ENCODE data around the gene CSAD.
"Not testable (repeated sequence)": the region's sequence is repeated elsewhere in the genome, so short reads cannot be mapped to it uniquely, and the experiment has no call there.

The CSAD gene

DNA sequence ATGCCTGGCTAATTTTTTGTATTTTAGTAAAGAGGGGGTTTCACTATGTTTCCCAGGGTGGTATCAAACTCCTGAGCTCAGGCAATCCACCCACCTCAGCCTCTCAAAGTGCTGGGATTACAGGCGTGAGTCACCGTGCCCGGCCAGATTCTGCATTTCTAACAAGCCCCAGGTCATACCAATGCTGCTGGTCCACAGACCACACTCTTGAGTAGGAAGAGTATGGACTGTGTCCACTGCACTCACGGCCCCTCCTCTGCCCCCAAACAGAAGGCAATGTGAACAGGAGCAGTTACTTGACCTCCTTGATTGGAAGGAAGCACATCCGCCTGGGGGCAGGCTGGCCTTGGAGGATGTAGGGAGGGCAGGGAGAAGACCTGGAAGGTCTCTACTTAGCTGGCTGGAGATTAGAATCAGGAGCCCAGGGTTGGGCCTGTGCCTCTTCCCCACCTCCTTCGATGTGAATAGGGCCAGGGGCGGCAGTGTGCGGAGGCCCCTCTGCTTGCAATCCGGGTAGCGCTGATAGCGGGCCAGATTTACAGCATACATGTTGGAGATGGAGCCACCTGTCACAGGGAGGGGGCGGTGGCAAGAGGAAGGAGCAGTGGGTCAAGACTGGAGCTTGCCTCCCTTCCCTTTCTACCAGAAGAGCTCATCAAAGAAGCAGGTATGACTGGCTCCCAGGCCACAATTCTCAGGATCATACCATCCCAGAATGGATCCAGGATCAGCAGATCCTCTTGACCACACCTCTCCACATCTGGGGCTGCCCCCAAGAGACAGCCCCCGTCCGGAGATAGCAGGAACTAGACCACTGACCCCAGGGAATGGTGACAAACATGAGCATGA lies 9.6 kb downstream of the CSAD start:
- no peak overlapping the region for H3K4me3 Mint-ChIP-seq
- H3K4me1 Mint-ChIP-seq (ENCODE audit: low read depth): peaks cover 12% of the 10 kb centered on the region
- H3K36me3 Mint-ChIP-seq (ENCODE audit: low read depth): peaks cover 23% of the 10 kb centered on the region
- H3K9me3 Mint-ChIP-seq: no peaks in the 10 kb centered on the region
- no peak for DNase-seq
- H3K27ac Mint-ChIP-seq: no peak overlapping the region
- no peaks in the 10 kb centered on the region for H3K27me3 Mint-ChIP-seq

DNA sequence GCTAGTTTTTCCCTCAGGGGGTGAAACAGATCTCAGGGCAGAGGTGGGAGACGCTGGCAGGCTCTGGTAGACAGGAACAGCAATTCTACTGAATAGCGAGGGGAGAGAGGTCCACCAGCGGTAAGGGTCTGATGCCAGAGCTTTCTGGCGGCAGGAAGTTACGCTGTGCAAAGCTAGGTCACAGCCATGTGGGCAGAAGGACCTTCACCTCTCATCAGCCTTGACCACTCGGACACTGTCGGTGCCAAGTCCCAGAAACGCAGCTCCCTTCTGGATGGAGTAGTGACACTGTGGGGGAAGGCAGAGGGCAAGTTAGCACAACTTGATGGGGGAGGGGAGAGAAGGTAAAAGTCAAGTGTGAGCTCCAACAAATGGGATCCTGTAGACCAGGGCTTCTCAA lies 10.5 kb downstream of the CSAD start:
- H3K4me1 Mint-ChIP-seq (ENCODE audit: low read depth): peaks cover 6% of the 10 kb centered on the region
- H3K27ac Mint-ChIP-seq: no peak overlapping the region
- H3K27me3 Mint-ChIP-seq: no peaks in the 10 kb centered on the region
- H3K4me3 Mint-ChIP-seq: no peak overlapping the region
- H3K36me3 Mint-ChIP-seq (ENCODE audit: low read depth): peaks cover 23% of the 10 kb centered on the region
- DNase-seq: no peak
- no peaks in the 10 kb centered on the region for H3K9me3 Mint-ChIP-seq

DNA sequence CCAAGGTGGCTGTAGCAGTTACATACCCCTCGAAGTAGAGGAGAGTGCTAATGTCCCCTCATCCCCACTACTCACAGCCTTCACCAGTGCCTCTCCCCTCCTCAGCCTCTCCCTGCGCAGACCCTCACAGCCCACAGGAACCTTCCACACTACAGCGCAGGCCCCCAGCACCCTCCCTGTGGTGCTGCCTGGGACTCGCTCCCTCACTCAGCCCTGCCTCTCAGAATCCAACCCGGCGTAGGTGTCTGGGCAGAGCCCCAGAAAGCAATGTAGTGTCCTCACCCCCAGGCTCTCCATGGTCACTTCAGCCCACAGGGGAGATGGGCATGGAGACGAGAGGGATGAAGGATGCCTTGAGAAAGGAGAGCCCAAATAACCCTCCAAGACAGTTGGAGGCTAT lies 11.1 kb downstream of the CSAD start:
- Mint-ChIP-seq H3K27ac (no peak overlapping the region), H3K4me1 (ENCODE audit: low read depth) (peaks cover 6% of the 10 kb centered on the region), H3K27me3 (no peaks in the 10 kb centered on the region), H3K9me3 (no peaks in the 10 kb centered on the region), H3K36me3 (ENCODE audit: low read depth) (peaks cover 23% of the 10 kb centered on the region), H3K4me3 (no peak overlapping the region)
- DNase-seq: no peak

DNA sequence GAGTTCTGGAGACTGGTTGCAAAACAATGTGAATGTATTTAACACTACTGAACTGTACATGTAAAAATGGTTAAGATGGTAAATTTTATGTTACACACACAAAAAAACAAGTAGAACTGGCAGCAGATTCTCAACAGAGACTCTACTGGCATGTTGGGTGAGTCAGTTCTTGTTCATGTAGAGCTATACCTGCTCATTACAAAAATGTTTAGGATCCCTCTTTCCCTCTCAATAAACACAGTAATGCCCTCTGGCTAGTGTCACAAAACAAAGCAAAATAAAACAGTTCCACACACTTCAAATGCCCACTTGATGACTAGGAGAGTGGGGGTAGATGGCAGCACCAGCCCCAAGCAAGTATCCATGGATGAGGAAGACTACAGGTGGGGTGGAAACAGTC lies 13.9 kb downstream of the CSAD start:
- no peak overlapping the region for H3K27ac Mint-ChIP-seq
- H3K4me3 Mint-ChIP-seq: no peak overlapping the region
- no peak for DNase-seq
- H3K27me3 Mint-ChIP-seq: no peaks in the 10 kb centered on the region
- H3K36me3 Mint-ChIP-seq (ENCODE audit: low read depth): peaks cover 23% of the 10 kb centered on the region
- peaks cover 6% of the 10 kb centered on the region for H3K4me1 Mint-ChIP-seq (ENCODE audit: low read depth)
- H3K9me3 Mint-ChIP-seq: no peaks in the 10 kb centered on the region

DNA sequence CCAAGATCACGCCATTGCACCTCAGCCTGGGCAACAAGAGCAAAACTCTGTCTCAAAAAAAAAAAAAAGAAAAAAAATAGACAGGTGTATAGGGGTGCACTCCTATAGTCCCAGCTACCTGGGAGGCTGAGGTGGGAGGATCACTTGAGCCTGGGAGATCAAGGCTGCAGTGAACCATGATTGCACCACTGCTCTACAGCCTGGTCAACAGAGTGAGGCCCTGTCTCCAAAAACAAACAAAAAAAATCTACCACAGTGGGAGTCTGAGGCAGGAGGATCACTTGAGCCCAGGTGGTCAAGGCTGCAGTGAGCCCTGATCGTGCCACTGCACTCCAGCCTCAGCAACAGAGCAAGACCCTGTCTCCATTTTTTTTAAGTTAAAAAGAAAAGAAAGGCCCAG lies 17.7 kb downstream of the CSAD start:
- H3K36me3 Mint-ChIP-seq (ENCODE audit: low read depth); H3K9me3 Mint-ChIP-seq; DNase-seq; H3K27me3 Mint-ChIP-seq; H3K4me3 Mint-ChIP-seq; H3K27ac Mint-ChIP-seq: not testable (repeated sequence)
- H3K4me1 Mint-ChIP-seq (ENCODE audit: low read depth): peaks cover 17% of the 10 kb centered on the region

DNA sequence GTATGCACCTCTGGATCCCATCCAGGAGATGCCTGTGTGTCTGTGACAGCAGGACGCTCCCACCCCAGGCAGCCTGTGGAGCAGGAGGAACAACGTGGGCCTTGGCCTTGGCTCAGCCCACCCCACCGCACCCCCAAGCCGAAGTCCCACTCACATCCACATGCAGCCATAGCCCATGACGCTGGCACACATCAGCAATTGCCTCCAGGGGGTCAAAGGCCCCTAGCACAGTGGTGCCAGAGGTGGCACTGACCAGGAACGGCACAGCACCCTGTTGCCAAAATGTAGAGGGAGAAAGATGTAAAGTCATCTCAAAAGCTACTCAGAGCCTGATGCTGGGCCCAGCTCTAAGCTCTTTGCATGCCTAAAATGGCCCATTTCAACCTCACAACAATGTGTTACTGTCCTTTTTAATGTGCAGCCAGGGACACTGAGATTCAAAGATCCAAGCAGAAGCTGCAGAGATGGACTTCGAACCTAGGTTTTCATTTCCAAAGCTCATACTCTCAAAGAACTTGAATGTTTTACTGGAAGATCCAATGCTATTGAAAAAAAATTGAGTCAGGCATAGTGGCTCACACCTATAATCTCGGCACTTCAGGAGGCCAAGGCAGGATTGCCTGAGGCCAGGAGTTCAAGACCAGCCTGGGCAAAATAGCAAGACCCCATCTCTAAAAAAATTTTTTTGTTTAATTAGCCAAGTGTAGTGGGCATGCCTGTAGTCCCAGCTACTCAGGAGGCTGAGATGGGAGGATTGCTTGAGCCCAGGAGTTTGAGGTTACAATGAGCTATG lies 19.4 kb downstream of the CSAD start:
- no peaks in the 10 kb centered on the region for H3K27me3 Mint-ChIP-seq
- H3K4me1 Mint-ChIP-seq (ENCODE audit: low read depth): peaks cover 13% of the 10 kb centered on the region
- H3K27ac Mint-ChIP-seq: no peak overlapping the region
- H3K4me3 Mint-ChIP-seq: no peak overlapping the region
- no peaks in the 10 kb centered on the region for H3K9me3 Mint-ChIP-seq
- H3K36me3 Mint-ChIP-seq (ENCODE audit: low read depth): peaks cover 4% of the 10 kb centered on the region
- DNase-seq: no peak

DNA sequence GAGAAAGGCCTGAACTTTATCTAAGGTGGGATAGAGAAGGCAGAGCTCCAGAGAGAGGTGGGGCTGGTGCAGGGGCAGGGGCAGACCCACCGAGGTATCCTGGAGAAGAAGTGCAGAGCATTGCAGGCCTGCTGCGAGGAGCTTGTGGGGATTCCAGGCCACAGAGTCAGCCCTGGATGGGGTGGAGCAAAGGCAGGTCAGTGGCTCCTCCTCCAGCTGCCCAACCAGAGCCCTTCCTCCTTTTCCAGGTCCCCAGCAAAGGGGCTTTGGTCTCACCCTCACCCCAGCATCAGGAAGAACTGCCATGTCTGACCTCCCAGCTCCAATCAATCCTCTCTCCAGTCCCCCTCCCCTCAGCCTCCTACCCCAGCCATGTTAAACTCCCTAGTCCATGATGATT lies 20.1 kb downstream of the CSAD start:
- Mint-ChIP-seq H3K36me3 (ENCODE audit: low read depth) (peaks cover 2% of the 10 kb centered on the region), H3K9me3 (no peaks in the 10 kb centered on the region), H3K27ac (no peak overlapping the region), H3K27me3 (no peaks in the 10 kb centered on the region), H3K4me1 (ENCODE audit: low read depth) (peaks cover 11% of the 10 kb centered on the region), H3K4me3 (no peak overlapping the region)
- DNase-seq: no peak

DNA sequence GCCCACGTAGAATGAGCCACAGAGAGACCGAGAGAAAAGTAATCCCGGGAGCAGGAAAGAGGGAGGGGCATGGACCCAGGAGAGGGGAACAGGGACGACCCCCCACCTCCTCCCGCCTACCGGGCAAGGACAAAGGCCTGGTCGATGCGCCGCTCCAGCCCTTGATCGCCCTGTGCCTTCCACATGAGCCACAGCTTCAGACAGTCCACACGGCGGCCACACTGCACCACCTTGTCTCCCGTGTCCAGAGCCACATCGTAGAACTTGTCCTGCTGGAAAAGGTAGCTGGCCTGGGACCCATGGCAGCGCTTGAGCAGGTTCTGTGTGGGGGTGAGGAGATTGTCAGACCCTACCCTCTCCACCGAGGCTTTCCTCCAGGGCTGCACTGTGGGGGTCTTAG lies 20.7 kb downstream of the CSAD start:
- Mint-ChIP-seq H3K9me3 (no peaks in the 10 kb centered on the region), H3K4me1 (ENCODE audit: low read depth) (peaks cover 11% of the 10 kb centered on the region), H3K27ac (peak overlapping the region; percentile 22), H3K4me3 (no peak overlapping the region), H3K27me3 (no peaks in the 10 kb centered on the region), H3K36me3 (ENCODE audit: low read depth) (peaks cover 2% of the 10 kb centered on the region)
- no peak for DNase-seq

DNA sequence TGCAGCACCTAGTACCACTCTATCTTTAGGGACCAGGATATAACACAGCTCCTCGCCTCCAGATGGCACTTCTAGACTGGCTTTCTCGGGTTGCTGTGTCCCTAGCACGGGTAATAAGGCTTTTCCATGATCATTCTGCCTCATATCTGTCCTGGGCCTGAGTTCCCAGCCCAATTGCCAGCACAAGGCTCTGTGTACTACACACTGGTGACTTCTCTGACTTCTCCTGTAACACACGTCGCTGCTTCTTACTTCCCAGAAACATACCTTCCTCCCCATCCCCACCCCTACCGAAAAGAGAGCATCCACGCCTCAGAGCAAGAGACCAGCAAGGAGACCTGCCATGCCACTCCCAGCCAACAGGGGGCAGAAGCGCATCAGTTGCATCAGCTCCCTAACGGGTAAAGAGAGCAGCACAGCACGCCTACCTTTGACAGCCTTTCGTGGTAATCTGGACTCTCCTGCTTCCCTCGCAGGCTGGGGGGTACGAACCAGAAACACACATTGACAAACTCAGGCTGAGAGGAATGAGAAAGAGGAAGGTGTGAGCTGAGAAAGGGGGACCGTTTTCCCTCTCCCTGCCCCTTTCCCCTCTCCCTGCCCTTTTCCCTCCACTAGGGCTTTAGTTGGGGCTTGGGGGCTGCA lies 21.4 kb downstream of the CSAD start:
- peaks cover 11% of the 10 kb centered on the region for H3K4me1 Mint-ChIP-seq (ENCODE audit: low read depth)
- H3K27me3 Mint-ChIP-seq: no peaks in the 10 kb centered on the region
- DNase-seq: peak; percentile 93
- H3K36me3 Mint-ChIP-seq (ENCODE audit: low read depth): peaks cover 2% of the 10 kb centered on the region
- H3K4me3 Mint-ChIP-seq: no peak overlapping the region
- no peaks in the 10 kb centered on the region for H3K9me3 Mint-ChIP-seq
- peak overlapping the region; percentile 22 for H3K27ac Mint-ChIP-seq

DNA sequence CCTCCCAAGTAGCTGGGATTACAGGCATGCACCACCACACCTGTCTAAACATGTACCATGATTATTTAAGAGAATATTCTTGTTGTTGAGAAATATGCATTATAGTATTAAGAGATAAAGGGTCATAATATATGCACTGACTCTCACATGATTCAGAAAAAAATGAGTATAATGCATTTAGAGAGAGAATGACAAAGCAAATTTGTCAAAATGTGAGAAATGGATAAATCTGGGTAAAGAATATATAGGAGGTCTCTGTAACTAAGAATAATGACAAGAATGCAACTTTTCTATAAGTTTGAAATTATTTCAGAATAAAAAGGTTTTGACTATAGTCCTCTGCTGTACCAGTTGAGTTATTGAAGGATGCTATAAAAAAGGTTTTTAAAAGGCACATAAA lies 28.3 kb downstream of the CSAD start:
- DNase-seq: no peak
- Mint-ChIP-seq H3K36me3 (ENCODE audit: low read depth) (no peaks in the 10 kb centered on the region), H3K9me3 (no peaks in the 10 kb centered on the region), H3K27me3 (no peaks in the 10 kb centered on the region), H3K4me1 (ENCODE audit: low read depth) (no peaks in the 10 kb centered on the region), H3K27ac (no peak overlapping the region), H3K4me3 (no peak overlapping the region)

DNA sequence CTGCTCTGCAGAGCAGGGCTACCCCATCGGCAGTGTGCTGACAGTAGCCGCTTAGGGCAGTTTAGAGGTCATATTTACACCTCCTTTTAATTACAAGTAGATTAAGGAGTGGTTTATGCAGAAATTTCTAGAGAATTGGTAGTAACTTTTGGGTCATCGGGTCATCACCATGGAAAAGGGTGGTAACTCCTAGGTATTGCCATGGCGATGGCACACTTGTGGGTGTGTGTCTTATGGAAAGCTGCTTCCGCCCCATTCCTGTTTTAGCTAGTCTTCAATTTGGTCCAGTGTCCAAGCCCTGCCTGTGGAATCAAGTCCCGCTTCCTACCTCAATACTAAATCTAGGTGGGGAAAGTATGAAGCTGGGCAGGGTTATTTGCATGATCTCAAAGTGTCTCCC lies 29.7 kb downstream of the CSAD start:
- no peak for DNase-seq
- Mint-ChIP-seq H3K36me3 (ENCODE audit: low read depth) (no peaks in the 10 kb centered on the region), H3K4me3 (no peak overlapping the region), H3K9me3 (no peaks in the 10 kb centered on the region), H3K27ac (no peak overlapping the region), H3K27me3 (no peaks in the 10 kb centered on the region), H3K4me1 (ENCODE audit: low read depth) (no peaks in the 10 kb centered on the region)

DNA sequence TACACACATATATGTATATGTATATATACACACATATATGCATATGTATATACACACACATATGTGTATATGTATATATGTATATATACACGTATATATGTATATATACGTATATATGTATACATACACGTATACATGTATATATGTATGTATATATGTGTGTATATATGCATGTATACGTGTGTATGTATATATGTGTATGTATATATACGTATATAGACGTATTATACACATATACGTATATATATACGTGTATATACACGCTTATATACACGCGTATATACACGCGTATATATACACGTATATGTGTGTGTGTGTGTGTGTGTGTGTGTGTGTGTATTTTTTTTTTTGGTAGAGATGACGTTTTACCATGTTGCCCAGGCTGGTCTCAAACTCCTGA lies 33.1 kb downstream of the CSAD start:
- Mint-ChIP-seq H3K27ac (no peak overlapping the region), H3K4me1 (ENCODE audit: low read depth) (no peaks in the 10 kb centered on the region), H3K4me3 (no peak overlapping the region), H3K36me3 (ENCODE audit: low read depth) (no peaks in the 10 kb centered on the region), H3K9me3 (no peaks in the 10 kb centered on the region), H3K27me3 (no peaks in the 10 kb centered on the region)
- DNase-seq: no peak

DNA sequence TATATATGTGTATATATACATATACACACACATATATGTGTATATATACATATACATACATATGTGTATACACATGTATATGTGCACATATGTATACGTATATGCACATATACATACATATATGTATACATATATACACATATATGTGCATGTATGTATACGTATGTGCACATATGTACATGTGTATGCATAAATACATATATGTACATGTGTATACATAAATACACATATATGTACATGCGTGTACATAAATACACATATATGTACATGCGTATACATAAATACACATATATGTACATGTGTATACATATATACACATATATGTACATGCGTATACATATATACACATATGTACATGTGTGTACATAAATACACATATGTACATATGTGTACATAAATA lies 33.5 kb downstream of the CSAD start:
- DNase-seq: no peak
- Mint-ChIP-seq H3K9me3 (no peaks in the 10 kb centered on the region), H3K4me3 (no peak overlapping the region), H3K36me3 (ENCODE audit: low read depth) (no peaks in the 10 kb centered on the region), H3K27ac (no peak overlapping the region), H3K4me1 (ENCODE audit: low read depth) (no peaks in the 10 kb centered on the region), H3K27me3 (no peaks in the 10 kb centered on the region)

DNA sequence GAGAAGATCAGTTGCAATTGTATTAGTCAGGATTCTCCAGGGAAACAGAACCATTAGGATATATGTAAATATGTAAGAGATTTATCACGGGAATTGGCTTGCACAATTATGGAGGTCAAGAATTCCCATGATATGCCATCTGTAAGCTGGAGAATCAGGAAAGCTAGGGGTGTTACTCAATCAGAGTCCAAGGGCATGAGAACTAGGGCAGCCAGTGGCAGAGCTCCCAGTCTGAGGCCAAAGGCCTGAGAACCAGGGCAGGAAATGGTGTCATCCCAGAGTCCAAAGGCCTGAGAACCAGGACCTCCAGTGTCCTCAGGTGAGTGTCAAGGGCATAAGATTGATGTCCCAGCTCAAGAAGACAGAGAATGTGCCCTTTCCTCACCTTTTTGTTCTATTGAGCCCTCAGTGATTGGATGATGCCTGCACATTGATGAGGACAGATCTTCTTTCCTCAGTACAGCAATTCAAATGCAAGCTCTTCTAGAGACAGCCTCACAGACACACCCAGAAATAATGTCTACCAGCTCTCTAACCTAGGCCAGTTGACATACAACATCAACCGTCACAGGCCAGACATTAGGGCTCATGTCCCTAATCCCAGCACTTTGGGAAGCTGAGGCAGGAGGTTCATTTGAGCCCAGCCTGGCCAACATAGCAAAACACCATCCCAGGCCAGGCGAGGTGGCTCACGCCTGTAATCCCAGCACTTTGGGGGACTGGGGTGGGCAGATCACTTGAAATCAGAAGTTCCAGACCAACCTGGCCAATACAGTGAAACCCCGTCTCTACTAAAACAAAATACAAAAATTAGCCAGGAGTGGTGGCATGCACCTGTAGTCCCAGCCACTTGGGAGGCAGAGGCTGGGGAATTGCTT lies 35.1 kb downstream of the CSAD start:
- H3K36me3 Mint-ChIP-seq (ENCODE audit: low read depth): no peaks in the 10 kb centered on the region
- H3K9me3 Mint-ChIP-seq: no peaks in the 10 kb centered on the region
- no peaks in the 10 kb centered on the region for H3K4me1 Mint-ChIP-seq (ENCODE audit: low read depth)
- H3K4me3 Mint-ChIP-seq: no peak overlapping the region
- H3K27ac Mint-ChIP-seq: no peak overlapping the region
- H3K27me3 Mint-ChIP-seq: no peaks in the 10 kb centered on the region
- no peak for DNase-seq

All from activated T-cell treated with anti-CD3 and anti-CD28 coated beads, Interleukin-2, amount 50 U/mL, for 24 hours (primary cell).